HG02970 (cell line): Measurements from ENCODE around the gene CARMIL1.
"Not testable (repeated sequence)": the region's sequence is repeated elsewhere in the genome, so short reads cannot be mapped to it uniquely, and the experiment has no call there.

Experiments used
- ATAC-seq: cut with Tn5 transposase; IDR thresholded peaks from one replicate; pipeline ENCODE4 v1.9.1; 2021; ENCODE audit warnings: mild to moderate bottlenecking, moderate library complexity, moderate number of reproducible peaks; ENCODE audit not compliant: unreplicated experiment, low FRiP score

The CARMIL1 gene

DNA sequence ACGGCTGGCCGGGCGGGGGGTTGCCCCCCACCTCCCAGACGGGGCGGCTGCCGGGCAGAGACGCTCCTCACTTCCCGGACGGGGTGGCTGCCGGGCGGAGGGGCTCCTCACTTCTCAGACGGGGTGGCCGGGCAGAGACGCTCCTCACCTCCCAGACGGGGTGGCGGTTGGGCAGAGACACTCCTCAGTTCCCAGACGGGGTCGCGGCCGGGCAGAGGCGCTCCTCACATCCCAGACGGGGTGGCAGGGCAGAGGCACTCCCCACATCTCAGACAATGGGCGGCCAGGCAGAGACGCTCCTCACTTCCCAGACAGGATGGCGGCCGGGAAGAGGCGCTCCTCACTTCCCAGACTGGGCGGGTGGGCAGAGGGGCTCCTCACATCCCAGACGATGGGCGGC, 306.9 kb downstream of the CARMIL1 start:
- not testable (repeated sequence) for ATAC-seq

DNA sequence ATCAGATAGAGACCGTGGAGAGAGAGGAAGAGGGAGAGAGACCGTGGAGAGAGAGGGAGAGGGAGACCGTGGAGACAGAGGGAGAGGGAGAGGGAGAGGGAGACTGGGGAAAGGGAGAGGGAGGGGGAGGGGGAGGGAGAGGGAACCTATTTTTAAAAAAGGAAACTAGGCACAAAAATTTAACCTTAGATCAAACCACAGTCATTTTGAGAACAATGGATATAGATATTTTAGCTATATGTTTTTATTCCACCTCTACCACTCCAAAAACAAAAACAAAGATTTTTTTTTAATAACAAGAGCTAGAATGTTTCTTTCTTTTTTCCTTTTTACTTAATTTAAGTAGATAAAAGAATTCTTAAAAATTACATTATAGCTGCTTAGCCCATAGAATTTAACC, 307.8 kb downstream of the CARMIL1 start:
- no peak for ATAC-seq

GRCh38 chr6:25590986-25591385, 311.8 kb downstream of the CARMIL1 start:
- no peak for ATAC-seq

GRCh38 chr6:25596928-25597818, 318.0 kb downstream of the CARMIL1 start:
- no peak for ATAC-seq

GRCh38 chr6:25599516-25600085, 320.4 kb downstream of the CARMIL1 start:
- no peak for ATAC-seq

GRCh38 chr6:25601800-25602673, 322.9 kb downstream of the CARMIL1 start:
- no peak for ATAC-seq

DNA sequence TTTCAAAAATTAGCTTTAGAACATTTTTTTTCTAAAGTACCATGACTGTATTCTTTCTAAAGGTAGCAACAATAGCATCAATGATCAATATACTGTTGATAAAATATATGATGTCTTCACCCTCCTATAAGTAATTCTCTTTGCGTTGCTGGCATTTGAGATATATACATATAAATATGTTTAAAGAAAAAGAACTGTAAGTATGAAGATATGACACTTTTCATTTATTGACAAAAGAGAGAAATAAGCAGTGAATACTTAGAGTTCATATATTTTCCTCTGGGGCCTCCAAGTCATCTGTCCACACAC, 323.5 kb downstream of the CARMIL1 start:
- ATAC-seq = no peak

DNA sequence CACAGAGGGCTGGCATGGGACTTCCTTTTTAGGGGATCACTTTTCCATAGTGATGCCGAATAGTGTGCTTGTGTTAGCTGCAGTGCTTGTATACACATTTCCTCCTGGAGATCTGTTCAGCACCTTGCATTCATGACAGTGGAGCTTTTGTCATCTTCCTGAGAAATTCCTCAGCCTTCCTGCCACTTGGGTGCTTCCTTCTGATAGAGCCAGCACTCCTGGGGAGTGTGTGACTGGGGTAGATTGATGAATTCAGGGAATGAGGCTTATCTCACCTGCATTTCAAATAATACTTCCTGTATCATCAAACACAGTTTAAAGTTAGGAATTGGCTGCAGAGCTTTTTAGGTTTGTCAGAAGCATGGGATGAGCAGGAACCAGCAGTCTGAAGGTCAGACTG, 324.1 kb downstream of the CARMIL1 start:
- ATAC-seq = no peak

GRCh38 chr6:25606151-25606550, 327.0 kb downstream of the CARMIL1 start:
- ATAC-seq = no peak

GRCh38 chr6:25608558-25609174, 329.5 kb downstream of the CARMIL1 start:
- ATAC-seq = no peak

DNA sequence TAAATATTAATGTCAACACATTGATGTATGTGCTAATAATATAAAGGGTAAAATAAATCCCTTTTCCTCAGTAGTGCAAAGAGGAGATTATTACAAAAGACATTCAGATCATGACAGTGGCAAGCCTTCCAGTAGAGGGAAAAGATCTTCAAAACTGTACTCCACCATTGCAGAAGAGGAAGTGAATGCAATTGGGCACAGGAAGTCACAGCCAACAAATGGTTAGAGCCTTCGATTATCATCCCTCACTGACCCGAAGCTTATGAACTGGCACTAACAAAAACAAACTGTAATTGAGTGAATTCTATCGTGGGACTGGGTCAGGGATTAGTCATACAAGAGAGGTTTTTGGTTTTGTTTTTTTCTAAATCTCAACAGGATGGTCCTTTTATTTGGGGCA, 333.5 kb downstream of the CARMIL1 start:
- no peak for ATAC-seq

- no peak for ATAC-seq
Measured at GRCh38 chr6:25613415-25613814, 334.2 kb downstream of the CARMIL1 start.

GRCh38 chr6:25614052-25614451, 334.9 kb downstream of the CARMIL1 start:
- ATAC-seq = no peak

- no peak for ATAC-seq
Measured at GRCh38 chr6:25615471-25615870, 336.3 kb downstream of the CARMIL1 start.

DNA sequence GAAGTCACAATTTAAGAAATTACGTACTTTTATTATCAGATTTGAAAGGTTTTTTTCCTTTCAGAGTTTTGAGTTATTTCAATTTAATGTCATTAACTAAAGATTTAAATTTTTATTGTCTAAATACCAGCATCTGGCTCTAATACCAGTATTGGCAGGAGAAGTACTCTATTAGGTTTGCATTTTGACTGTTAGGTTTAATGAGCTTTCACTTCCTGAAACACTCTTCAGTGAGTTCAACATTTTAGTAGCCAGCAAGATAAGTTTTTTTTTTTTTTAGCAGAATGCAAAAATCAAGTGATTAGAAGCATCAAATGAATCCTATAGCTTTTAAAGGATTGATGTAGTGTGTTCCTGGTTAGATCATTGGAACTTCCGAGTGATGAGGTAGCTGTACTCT, 338.8 kb downstream of the CARMIL1 start:
- ATAC-seq = no peak

GRCh38 chr6:25619217-25619616, 340.0 kb downstream of the CARMIL1 start:
- no peak for ATAC-seq

GRCh38 chr6:25620391-25620790, 341.2 kb downstream of the CARMIL1 start:
- ATAC-seq = no peak

GRCh38 chr6:25623065-25623464, 343.9 kb downstream of the CARMIL1 start:
- no peak for ATAC-seq

- ATAC-seq = no peak
Measured at GRCh38 chr6:25623879-25624278, 344.7 kb downstream of the CARMIL1 start.

DNA sequence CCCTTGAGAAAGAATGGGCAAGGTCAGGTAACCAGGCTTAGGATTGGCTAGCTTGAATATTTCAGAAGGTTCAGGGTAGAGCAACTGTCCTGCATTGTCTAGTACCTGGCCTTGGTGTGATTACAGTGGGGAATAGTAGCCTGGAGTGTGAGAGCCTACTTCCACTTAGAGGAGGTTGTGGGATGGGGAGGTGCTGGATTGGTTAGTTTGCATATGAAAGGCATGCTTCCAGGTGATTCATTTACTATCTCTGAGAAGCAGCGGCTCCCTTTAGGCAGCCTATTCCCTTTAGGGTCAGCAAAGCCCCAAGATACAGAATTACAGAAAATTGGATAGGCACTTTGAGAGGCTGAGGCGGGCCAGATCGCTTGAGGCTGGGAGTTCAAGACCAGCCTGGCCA, 347.8 kb downstream of the CARMIL1 start:
- no peak for ATAC-seq
